ENCODE results near the gene NRXN3.

- TF ChIP-seq GATA3 (IDR thresholded peaks at IDR 0.05; ENCODE audit: low read depth, low read length) (no peak), GATA2 (IDR thresholded peaks at IDR 0.05; ENCODE audit: low read depth, low read length) (no peak)
Observed at GRCh38 chr14:79702197-79702596, 1532.0 kb downstream of the NRXN3 start.

Measured in SH-SY5Y (cell line).